ENCODE results near the gene PARS2.
"Not testable (repeated sequence)": the region's sequence is repeated elsewhere in the genome, so short reads cannot be mapped to it uniquely, and the experiment has no call there.

- TF ChIP-seq, protein P1, sequence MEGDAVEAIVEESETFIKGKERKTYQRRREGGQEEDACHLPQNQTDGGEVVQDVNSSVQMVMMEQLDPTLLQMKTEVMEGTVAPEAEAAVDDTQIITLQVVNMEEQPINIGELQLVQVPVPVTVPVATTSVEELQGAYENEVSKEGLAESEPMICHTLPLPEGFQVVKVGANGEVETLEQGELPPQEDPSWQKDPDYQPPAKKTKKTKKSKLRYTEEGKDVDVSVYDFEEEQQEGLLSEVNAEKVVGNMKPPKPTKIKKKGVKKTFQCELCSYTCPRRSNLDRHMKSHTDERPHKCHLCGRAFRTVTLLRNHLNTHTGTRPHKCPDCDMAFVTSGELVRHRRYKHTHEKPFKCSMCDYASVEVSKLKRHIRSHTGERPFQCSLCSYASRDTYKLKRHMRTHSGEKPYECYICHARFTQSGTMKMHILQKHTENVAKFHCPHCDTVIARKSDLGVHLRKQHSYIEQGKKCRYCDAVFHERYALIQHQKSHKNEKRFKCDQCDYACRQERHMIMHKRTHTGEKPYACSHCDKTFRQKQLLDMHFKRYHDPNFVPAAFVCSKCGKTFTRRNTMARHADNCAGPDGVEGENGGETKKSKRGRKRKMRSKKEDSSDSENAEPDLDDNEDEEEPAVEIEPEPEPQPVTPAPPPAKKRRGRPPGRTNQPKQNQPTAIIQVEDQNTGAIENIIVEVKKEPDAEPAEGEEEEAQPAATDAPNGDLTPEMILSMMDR (IDR thresholded peaks at IDR 0.05): not testable (repeated sequence)
- TF ChIP-seq POLR2A (IDR thresholded peaks at IDR 0.05): not testable (repeated sequence)
Measured at GRCh38 chr1:54775828-54776721, 11.8 kb upstream of the PARS2 start.

Measured in right lobe of liver (tissue), 4 donors.